IMR-90 (cell line): ENCODE measurements around the gene GRK5. TPM values are rescaled to one million over a fixed set of nuclear protein-coding genes. Genes with fewer than 3 reads are reported as not detected.
A peak's percentile ranks its signal among the peaks of the same experiment; 100 is the strongest.

ENCODE experiments used
- ATAC-seq: fragments of 200-7000 bp; cut with Tn5 transposase; 2 replicates; pipeline ENCODE4 v1.9.1; 2020; ENCODE audit warnings: low read depth, mild to moderate bottlenecking, moderate library complexity
- BruUV-seq: library from RNA; stranded (reverse); fragments of 400-500 nt; replicated peaks from 2 replicates; lab custom pipeline; 2021; lab: Mats Ljungman, UMichigan
- CTCF ChIA-PET: fragments of 300-600 bp; formaldehyde crosslinking; extraction: SDS; loops from one replicate; lab custom pipeline; 2021; ENCODE audit warnings: antibody characterized with exemption; lab: Yijun Ruan, JAX
- POLR2A ChIA-PET: fragments of 300-600 bp; sonication (Branson Sonifier 250); formaldehyde crosslinking; loops from one replicate; lab custom pipeline; 2022; ENCODE audit warnings: antibody characterized with exemption; ENCODE audit not compliant: unreplicated experiment; lab: Charles Lee
- DNase-seq: peaks from one replicate; pipeline ENCODE4 v3.0.0; 2013
- H2AFZ ChIP-seq: replicated peaks from 2 replicates; pipeline ENCODE3; 2013; ENCODE audit warnings: low read length, mild to moderate bottlenecking; ENCODE audit not compliant: poor library complexity
- H2AK5ac ChIP-seq: 2 replicates; pipeline ENCODE4 v1.6.1; 2013; ENCODE audit warnings: low read depth, low read length, inconsistent platforms
- H2AK9ac ChIP-seq: replicated peaks from 2 replicates; pipeline ENCODE3; 2013; ENCODE audit warnings: mild to moderate bottlenecking, low read depth, low read length, moderate library complexity; ENCODE audit not compliant: poor library complexity
- H2BK120ac ChIP-seq: 2 replicates; pipeline ENCODE4 v1.6.1; 2013; ENCODE audit warnings: low read depth, low read length, inconsistent platforms
- H2BK15ac ChIP-seq: 3 replicates; pipeline ENCODE4 v1.6.1; 2013; ENCODE audit warnings: low read depth, low read length, inconsistent platforms
- H2BK20ac ChIP-seq: 2 replicates; pipeline ENCODE4 v1.6.1; 2013; ENCODE audit warnings: low read depth, mild to moderate bottlenecking, inconsistent platforms, low read length, moderate library complexity
- H2BK5ac ChIP-seq: 2 replicates; pipeline ENCODE4 v1.6.1; 2013; ENCODE audit warnings: mild to moderate bottlenecking, low read depth, low read length, inconsistent platforms; ENCODE audit not compliant: poor library complexity, severe bottlenecking
- H3K14ac ChIP-seq: replicated peaks from 2 replicates; pipeline ENCODE4 v1.6.1; 2013; ENCODE audit warnings: low read depth, low read length, inconsistent platforms
- H3K18ac ChIP-seq: 2 replicates; pipeline ENCODE4 v1.6.1; 2013; ENCODE audit warnings: low read depth, low read length, control low read depth
- H3K23ac ChIP-seq: 2 replicates; pipeline ENCODE4 v1.6.1; 2013; ENCODE audit warnings: low read depth, low read length, inconsistent platforms
- H3K27ac ChIP-seq: 2 replicates; pipeline ENCODE4 v1.5.1; 2013; ENCODE audit warnings: mild to moderate bottlenecking, control low read depth, low read length; ENCODE audit not compliant: insufficient read depth
- H3K27me3 ChIP-seq: 2 replicates; pipeline ENCODE4 v1.6.1; 2013; ENCODE audit warnings: low read length; ENCODE audit not compliant: control insufficient read depth, insufficient read depth
- H3K36me3 ChIP-seq: 2 replicates; pipeline ENCODE4 v1.6.1; 2013; ENCODE audit warnings: low read length, mixed read lengths; ENCODE audit not compliant: control insufficient read depth, insufficient read depth
- H3K4ac ChIP-seq: 2 replicates; pipeline ENCODE4 v1.6.1; 2013; ENCODE audit warnings: low read depth, low read length, inconsistent platforms
- H3K4me1 ChIP-seq: 2 replicates; pipeline ENCODE4 v1.6.1; 2013; ENCODE audit warnings: low read length, mixed read lengths; ENCODE audit not compliant: control insufficient read depth, insufficient read depth
- H3K4me2 ChIP-seq: 2 replicates; pipeline ENCODE4 v1.6.1; 2013; ENCODE audit warnings: low read depth, mild to moderate bottlenecking, control low read depth, low read length, moderate library complexity
- H3K4me3 ChIP-seq: 2 replicates; pipeline ENCODE4 v1.5.1; 2013; ENCODE audit warnings: low read depth, mild to moderate bottlenecking, control low read depth, low read length, moderate library complexity; ENCODE audit not compliant: insufficient read depth
- H3K56ac ChIP-seq: 2 replicates; pipeline ENCODE4 v1.6.1; 2013; ENCODE audit warnings: low read length, inconsistent platforms; ENCODE audit not compliant: insufficient read depth; ENCODE audit errors: extremely low read depth
- H3K79me1 ChIP-seq, 2 experiments: 2 replicates each; pipeline ENCODE4 v1.6.1; 2013; ENCODE audit warnings: low read length in 2 of 2, inconsistent platforms in 1 of 2, low read depth in 1 of 2
- H3K9ac ChIP-seq: 2 replicates; pipeline ENCODE4 v1.6.1; 2013; ENCODE audit warnings: low read depth, low read length, control low read depth
- H3K9me1 ChIP-seq: 2 replicates; pipeline ENCODE4 v1.6.1; 2013; ENCODE audit warnings: low read length, inconsistent platforms; ENCODE audit not compliant: insufficient read depth
- H3K9me3 ChIP-seq: 2 replicates; pipeline ENCODE4 v1.6.1; 2013; ENCODE audit warnings: low read length; ENCODE audit not compliant: control insufficient read depth, insufficient read depth
- H4K20me1 ChIP-seq: 2 replicates; pipeline ENCODE4 v1.6.1; 2013; ENCODE audit warnings: low read length, inconsistent platforms; ENCODE audit not compliant: insufficient read depth
- H4K5ac ChIP-seq: 2 replicates; pipeline ENCODE4 v1.6.1; 2013; ENCODE audit warnings: mild to moderate bottlenecking, low read depth, low read length, control low read depth
- H4K8ac ChIP-seq, 2 experiments: 2 replicates each; pipeline ENCODE4 v1.6.1; 2013; ENCODE audit warnings: low read depth in 2 of 2, low read length in 2 of 2, control low read depth in 1 of 2, inconsistent platforms in 1 of 2
- H4K91ac ChIP-seq: 2 replicates; pipeline ENCODE4 v1.6.1; 2013; ENCODE audit warnings: low read depth, low read length, inconsistent platforms; ENCODE audit not compliant: insufficient read depth
- BHLHE40 ChIP-seq: fragments of 150-350 bp; IDR thresholded peaks from 2 replicates; pipeline ENCODE4 v1.6.1; 2016; ENCODE audit warnings: mild to moderate bottlenecking, low read depth, low read length
- CEBPB ChIP-seq: IDR thresholded peaks from 2 replicates; pipeline ENCODE4 v1.6.1; 2012; ENCODE audit warnings: low read depth, low read length, improper control_type of control experiment
- CHD1 ChIP-seq: IDR thresholded peaks from 2 replicates; pipeline ENCODE4 v1.6.1; 2012; ENCODE audit warnings: low read depth, low read length, improper control_type of control experiment
- FOS ChIP-seq: fragments of 150-350 bp; IDR thresholded peaks from 2 replicates; pipeline ENCODE4 v1.6.1; 2016; ENCODE audit warnings: low read depth, low read length
- MAFK ChIP-seq: IDR thresholded peaks from 2 replicates; pipeline ENCODE4 v1.6.1; 2012; ENCODE audit warnings: low read depth, low read length, improper control_type of control experiment
- MAZ ChIP-seq: IDR thresholded peaks from 2 replicates; pipeline ENCODE4 v1.6.1; 2012; ENCODE audit warnings: low read depth, mild to moderate bottlenecking, low read length, improper control_type of control experiment, moderate library complexity, borderline replicate concordance
- MXI1 ChIP-seq: IDR thresholded peaks from 2 replicates; pipeline ENCODE4 v1.6.1; 2012; ENCODE audit warnings: low read depth, mild to moderate bottlenecking, low read length, moderate library complexity, borderline replicate concordance
- NFE2L2 ChIP-seq: fragments of 150-350 bp; IDR thresholded peaks from 2 replicates; pipeline ENCODE4 v1.6.1; 2016; ENCODE audit warnings: low read depth, mild to moderate bottlenecking, low read length
- POLR2A ChIP-seq: IDR thresholded peaks from 2 replicates; pipeline ENCODE4 v1.6.1; 2012; ENCODE audit warnings: mild to moderate bottlenecking, low read depth, low read length
- RFX5 ChIP-seq: IDR thresholded peaks from 2 replicates; pipeline ENCODE4 v1.8.0; 2012; ENCODE audit warnings: low read depth, mild to moderate bottlenecking, low read length, moderate library complexity
- SMC3 ChIP-seq: fragments of 150-350 bp; IDR thresholded peaks from 2 replicates; pipeline ENCODE4 v1.6.1; 2016; ENCODE audit warnings: low read depth, mild to moderate bottlenecking, antibody characterized with exemption, low read length, moderate library complexity
- USF2 ChIP-seq: fragments of 150-350 bp; IDR thresholded peaks from 2 replicates; pipeline ENCODE4 v1.6.1; 2017; ENCODE audit warnings: mild to moderate bottlenecking, antibody characterized with exemption, low read length, low read depth
- WGBS, 2 experiments: methylation state at CpG; one replicate each; pipeline versions ENCODE4 v1.1.5 to v1.1.7; 2013; ENCODE audit warnings: missing lambda C conversion rate in 2 of 2; ENCODE audit not compliant: insufficient read length in 1 of 2; ENCODE audit errors: extremely low coverage in 2 of 2; 5-methylcytosine and 5-hydroxymethylcytosine counted together
- dilution Hi-C: fragments of 300-500 bp; cut with HindIII; formaldehyde crosslinking; loops from one replicate; pipeline ENCODE4 v1.14.3; 2018; ENCODE audit warnings: low sequenced_read_pairs; ENCODE audit not compliant: unreplicated experiment
- in situ Hi-C: fragments of 300-500 bp; cut with MboI; formaldehyde crosslinking; loops from 3 replicates; pipeline ENCODE4 v1.14.3; 2019; ENCODE audit warnings: low sequenced_read_pairs, inconsistent platforms, mixed read lengths
- intact Hi-C: fragments of 100-400 bp; cut with micrococcal nuclease; formaldehyde crosslinking; loops from 2 replicates; pipeline ENCODE4 v1.10.0; 2022
- polyA plus RNA-seq, 3 experiments: library from polyadenylated mRNA; depleted of rRNA; stranded (reverse); fragments of >200 nt; gene quantifications; 2 replicates each; pipeline ENCODE4 v1.2.3, GENCODE V29; 2012; ENCODE audit warnings: low replicate concordance in 1 of 3
- total RNA-seq: library from RNA; depleted of rRNA; stranded (reverse); fragments of >200 nt; gene quantifications from 2 replicates; pipeline ENCODE4 v1.2.3, GENCODE V29; 2012

Gene GRK5
- total and polyA plus RNA-seq, 2 of the 4 experiments (the other 2 are of a cell fraction) = 12.9 to 16.3 TPM

- H3K4me2 ChIP-seq = peak overlapping the region; percentile 12; the same call in 1 of the 2 replicates
- no peak overlapping the region for H2AFZ ChIP-seq
- H3K4ac ChIP-seq = peak overlapping the region; percentile 1; the same call in 1 of the 2 replicates
- H3K23ac ChIP-seq = no peak overlapping the region
- dilution Hi-C loops (no loop called here), in situ Hi-C loops (no loop called here), intact Hi-C loops (loop anchor here (2.0 kb wide), 1 partner anchor 15 kb away; no protein-coding TSS in a partner anchor)
- peak; percentile 44 for DNase-seq
- no peak overlapping the region for H2BK20ac ChIP-seq
- H2AK5ac ChIP-seq = no peak overlapping the region
- POLR2A ChIA-PET = no interaction called here
- no peaks in the 10 kb centered on the region for H3K27me3 ChIP-seq
- H3K14ac ChIP-seq = no peak overlapping the region
- CTCF ChIA-PET = interaction anchor here (1.0 kb wide), 1 partner anchor 12 kb away, joined by 3 read pairs; no protein-coding TSS in a partner anchor
- 40% methylated on average over 1 of the region's 3 CpGs; no CpG with 5 or more reads in 1 of the 2 experiments for WGBS, 2 experiments
- H2BK15ac ChIP-seq = no peak overlapping the region
- no peak overlapping the region; the same call in 1 of the 2 replicates for H3K9ac ChIP-seq
- no peak overlapping the region for H2AK9ac ChIP-seq
- H4K5ac ChIP-seq = no peak overlapping the region
- H3K4me3 ChIP-seq = no peak overlapping the region
- no peak overlapping the region for H3K56ac ChIP-seq
- no peak for ATAC-seq
- H4K20me1 ChIP-seq = peaks cover 46% of the 10 kb centered on the region
- 0 out of 2 replicates have a peak overlapping the region, but pooled peaks have one; percentile 38 for H2BK120ac ChIP-seq
- peak overlapping the region; percentile 46; the same call in 1 of the 2 replicates for H3K18ac ChIP-seq
- H4K91ac ChIP-seq = no peak overlapping the region
- no peak overlapping the region for H2BK5ac ChIP-seq
- no peak overlapping the region for H3K27ac ChIP-seq
- H4K8ac ChIP-seq = no peak overlapping the region
- no TSS peak for BruUV-seq
- H3K79me1 ChIP-seq = peaks cover 18 to 75% of the 10 kb centered on the region in 2 experiments
- peaks cover 35% of the 10 kb centered on the region for H3K4me1 ChIP-seq
- H3K9me1 ChIP-seq = peaks cover 21% of the 10 kb centered on the region
- H3K9me3 ChIP-seq = no peaks in the 10 kb centered on the region
- TF ChIP-seq MAFK (no peak), NFE2L2 (no peak), CHD1 (no peak), BHLHE40 (no peak), CEBPB (no peak), MXI1 (no peak), SMC3 (no peak), MAZ (no peak), RFX5 (no peak), FOS (no peak), USF2 (no peak), POLR2A (no peak)
- no peaks in the 10 kb centered on the region for H3K36me3 ChIP-seq
Observed at GRCh38 chr10:119235356-119235755, 28.0 kb downstream of the GRK5 start.
